ENCODE data around the gene NEK6. TPM values are rescaled to one million over a fixed set of nuclear protein-coding genes. Genes with fewer than 3 reads are reported as not detected.

Gene NEK6
- total and polyA plus RNA-seq, 9 of the 15 experiments (the other 6 are each of a cell fraction or from before 2014, with no cell fraction given): 3.1 to 19.0 (median 8.4) TPM

DNA sequence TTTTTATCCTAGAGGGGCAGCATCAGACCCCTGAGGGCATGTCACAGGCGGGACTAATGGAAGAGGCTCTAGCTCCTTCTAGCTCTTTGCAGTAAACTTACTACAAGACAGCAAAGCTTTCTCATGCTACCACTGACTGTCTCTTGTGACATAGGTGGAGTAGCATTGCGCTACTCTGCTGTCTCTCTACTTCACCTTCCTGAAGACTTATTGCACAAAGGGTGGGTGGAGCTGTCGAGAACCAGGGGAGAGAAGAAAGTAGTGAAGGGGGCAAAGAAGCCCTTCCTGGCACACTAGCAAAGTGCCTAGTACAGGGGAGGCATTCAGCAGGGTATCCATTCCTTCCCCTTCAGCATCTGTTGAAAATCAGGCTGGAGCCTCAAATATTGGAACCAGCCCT lies 36.1 kb upstream of the NEK6 start (continued):
- TF ChIP-seq, protein P1, sequence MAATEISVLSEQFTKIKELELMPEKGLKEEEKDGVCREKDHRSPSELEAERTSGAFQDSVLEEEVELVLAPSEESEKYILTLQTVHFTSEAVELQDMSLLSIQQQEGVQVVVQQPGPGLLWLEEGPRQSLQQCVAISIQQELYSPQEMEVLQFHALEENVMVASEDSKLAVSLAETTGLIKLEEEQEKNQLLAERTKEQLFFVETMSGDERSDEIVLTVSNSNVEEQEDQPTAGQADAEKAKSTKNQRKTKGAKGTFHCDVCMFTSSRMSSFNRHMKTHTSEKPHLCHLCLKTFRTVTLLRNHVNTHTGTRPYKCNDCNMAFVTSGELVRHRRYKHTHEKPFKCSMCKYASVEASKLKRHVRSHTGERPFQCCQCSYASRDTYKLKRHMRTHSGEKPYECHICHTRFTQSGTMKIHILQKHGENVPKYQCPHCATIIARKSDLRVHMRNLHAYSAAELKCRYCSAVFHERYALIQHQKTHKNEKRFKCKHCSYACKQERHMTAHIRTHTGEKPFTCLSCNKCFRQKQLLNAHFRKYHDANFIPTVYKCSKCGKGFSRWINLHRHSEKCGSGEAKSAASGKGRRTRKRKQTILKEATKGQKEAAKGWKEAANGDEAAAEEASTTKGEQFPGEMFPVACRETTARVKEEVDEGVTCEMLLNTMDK (IDR thresholded peaks at IDR 0.05; ENCODE audit: borderline replicate concordance, insufficient read depth, low read depth, low read length, poor library complexity, severe bottlenecking): no peak
- TF ChIP-seq ZNF431 (CRISPR knock-in tag; IDR thresholded peaks at IDR 0.05) (no peak), STAT5A (IDR thresholded peaks at IDR 0.05; ENCODE audit: borderline replicate concordance, low read length) (no peak)

DNA sequence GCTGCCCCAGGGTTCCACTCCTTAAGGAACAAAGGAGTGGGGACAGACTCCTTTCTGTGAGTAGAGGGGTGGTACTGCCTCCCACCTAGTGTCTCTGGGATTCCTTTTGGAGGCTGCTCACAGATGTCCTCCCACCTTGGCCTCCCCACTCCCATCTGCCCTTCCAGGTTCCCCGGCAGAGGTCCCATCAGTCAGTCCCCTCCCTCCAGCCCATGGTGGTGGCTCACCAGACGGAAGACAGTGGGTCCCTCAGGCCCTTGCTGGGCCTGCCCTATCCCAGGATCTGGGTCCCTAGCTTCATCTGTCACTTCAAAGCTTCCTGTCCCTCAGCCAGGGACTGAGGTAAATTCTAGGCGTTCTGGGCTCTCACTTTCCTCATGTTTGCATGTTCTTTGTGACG lies 35.6 kb upstream of the NEK6 start:
- no peaks in the 10 kb centered on the region for H3K9me1 ChIP-seq (ENCODE audit: control insufficient read depth, insufficient read depth, low read length)
- no peak for DNase-seq (ENCODE audit: extremely low read depth in 1 of 4, low spot score in 3 of 4)
- no peak overlapping the region for H3K9ac ChIP-seq (ENCODE audit: insufficient read depth in 1 of 2, low read depth in 2 of 2, low read length in 2 of 2)
- BruUV-seq (replicated peaks): no TSS peak
- no peak for FAIRE-seq
- in situ Hi-C loops (cut with MboI) (no loop called here), intact Hi-C loops (cut with micrococcal nuclease) (no loop called here)
- no peaks in the 10 kb centered on the region for H3K79me2 ChIP-seq (ENCODE audit: control insufficient read depth, insufficient read depth, low read length)
- no peaks in the 10 kb centered on the region; a peak in 3 of 5 replicates for H3K4me1 ChIP-seq (replicated peaks in 1 of 2; ENCODE audit: control insufficient read depth in 2 of 2, insufficient read depth in 2 of 2, low read length in 2 of 2)
- no peak overlapping the region for H2AFZ ChIP-seq (ENCODE audit: low read depth, low read length)
- ATAC-seq: no peak
- H3K27ac ChIP-seq (ENCODE audit: extremely low read depth, low read depth, low read length): no peak overlapping the region
- no peaks in the 10 kb centered on the region; the same call in 1 of the 2 replicates for H3K9me3 ChIP-seq (replicated peaks; ENCODE audit: control insufficient read depth, insufficient read depth, low read depth, low read length)
- 10% methylated on average over 4 of the region's 4 CpGs for WGBS (ENCODE audit: insufficient coverage, low coverage, missing lambda C conversion rate)
- H3K36me3 ChIP-seq (ENCODE audit: control insufficient read depth, insufficient read depth, low read length): no peaks in the 10 kb centered on the region
- ChIA-PET POLR2A (interaction anchor here (1.2 kb wide), 1 partner anchor 9 kb away, joined by 3 read pairs; no protein-coding TSS in a partner anchor), CTCF (ENCODE audit: low intra/inter-chr PET ratio) (no interaction called here)
- no peak overlapping the region for H3K4me2 ChIP-seq (ENCODE audit: insufficient read depth, low read length)
- 0 out of 2 replicates have a peak, but pooled peaks cover 2% of the 10 kb centered on the region for H4K20me1 ChIP-seq (replicated peaks; ENCODE audit: control insufficient read depth, insufficient read depth, low read length)
- H3K27me3 ChIP-seq (ENCODE audit: control insufficient read depth in 2 of 2, insufficient read depth in 2 of 2, low read length in 2 of 2): peaks cover 13 to 49% of the 10 kb centered on the region in 2 experiments; a peak in 4 of 5 replicates
- no peak overlapping the region for H3K4me3 ChIP-seq
- TF ChIP-seq, protein P2, sequence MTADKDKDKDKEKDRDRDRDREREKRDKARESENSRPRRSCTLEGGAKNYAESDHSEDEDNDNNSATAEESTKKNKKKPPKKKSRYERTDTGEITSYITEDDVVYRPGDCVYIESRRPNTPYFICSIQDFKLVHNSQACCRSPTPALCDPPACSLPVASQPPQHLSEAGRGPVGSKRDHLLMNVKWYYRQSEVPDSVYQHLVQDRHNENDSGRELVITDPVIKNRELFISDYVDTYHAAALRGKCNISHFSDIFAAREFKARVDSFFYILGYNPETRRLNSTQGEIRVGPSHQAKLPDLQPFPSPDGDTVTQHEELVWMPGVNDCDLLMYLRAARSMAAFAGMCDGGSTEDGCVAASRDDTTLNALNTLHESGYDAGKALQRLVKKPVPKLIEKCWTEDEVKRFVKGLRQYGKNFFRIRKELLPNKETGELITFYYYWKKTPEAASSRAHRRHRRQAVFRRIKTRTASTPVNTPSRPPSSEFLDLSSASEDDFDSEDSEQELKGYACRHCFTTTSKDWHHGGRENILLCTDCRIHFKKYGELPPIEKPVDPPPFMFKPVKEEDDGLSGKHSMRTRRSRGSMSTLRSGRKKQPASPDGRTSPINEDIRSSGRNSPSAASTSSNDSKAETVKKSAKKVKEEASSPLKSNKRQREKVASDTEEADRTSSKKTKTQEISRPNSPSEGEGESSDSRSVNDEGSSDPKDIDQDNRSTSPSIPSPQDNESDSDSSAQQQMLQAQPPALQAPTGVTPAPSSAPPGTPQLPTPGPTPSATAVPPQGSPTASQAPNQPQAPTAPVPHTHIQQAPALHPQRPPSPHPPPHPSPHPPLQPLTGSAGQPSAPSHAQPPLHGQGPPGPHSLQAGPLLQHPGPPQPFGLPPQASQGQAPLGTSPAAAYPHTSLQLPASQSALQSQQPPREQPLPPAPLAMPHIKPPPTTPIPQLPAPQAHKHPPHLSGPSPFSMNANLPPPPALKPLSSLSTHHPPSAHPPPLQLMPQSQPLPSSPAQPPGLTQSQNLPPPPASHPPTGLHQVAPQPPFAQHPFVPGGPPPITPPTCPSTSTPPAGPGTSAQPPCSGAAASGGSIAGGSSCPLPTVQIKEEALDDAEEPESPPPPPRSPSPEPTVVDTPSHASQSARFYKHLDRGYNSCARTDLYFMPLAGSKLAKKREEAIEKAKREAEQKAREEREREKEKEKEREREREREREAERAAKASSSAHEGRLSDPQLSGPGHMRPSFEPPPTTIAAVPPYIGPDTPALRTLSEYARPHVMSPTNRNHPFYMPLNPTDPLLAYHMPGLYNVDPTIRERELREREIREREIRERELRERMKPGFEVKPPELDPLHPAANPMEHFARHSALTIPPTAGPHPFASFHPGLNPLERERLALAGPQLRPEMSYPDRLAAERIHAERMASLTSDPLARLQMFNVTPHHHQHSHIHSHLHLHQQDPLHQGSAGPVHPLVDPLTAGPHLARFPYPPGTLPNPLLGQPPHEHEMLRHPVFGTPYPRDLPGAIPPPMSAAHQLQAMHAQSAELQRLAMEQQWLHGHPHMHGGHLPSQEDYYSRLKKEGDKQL (CRISPR knock-in tag; IDR thresholded peaks at IDR 0.05; ENCODE audit: borderline replicate concordance): no peak
- TF ChIP-seq KLF6 (CRISPR knock-in tag; IDR thresholded peaks at IDR 0.05; ENCODE audit: borderline replicate concordance): no peak
- no peak for TF ChIP-seq ZNF707 (CRISPR knock-in tag; conservative IDR thresholded peaks at IDR 0.05)
- TF ChIP-seq, protein P3, sequence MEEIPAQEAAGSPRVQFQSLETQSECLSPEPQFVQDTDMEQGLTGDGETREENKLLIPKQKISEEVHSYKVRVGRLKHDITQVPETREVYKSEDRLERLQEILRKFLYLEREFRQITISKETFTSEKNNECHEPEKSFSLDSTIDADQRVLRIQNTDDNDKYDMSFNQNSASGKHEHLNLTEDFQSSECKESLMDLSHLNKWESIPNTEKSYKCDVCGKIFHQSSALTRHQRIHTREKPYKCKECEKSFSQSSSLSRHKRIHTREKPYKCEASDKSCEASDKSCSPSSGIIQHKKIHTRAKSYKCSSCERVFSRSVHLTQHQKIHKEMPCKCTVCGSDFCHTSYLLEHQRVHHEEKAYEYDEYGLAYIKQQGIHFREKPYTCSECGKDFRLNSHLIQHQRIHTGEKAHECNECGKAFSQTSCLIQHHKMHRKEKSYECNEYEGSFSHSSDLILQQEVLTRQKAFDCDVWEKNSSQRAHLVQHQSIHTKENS (CRISPR knock-in tag; IDR thresholded peaks at IDR 0.05): no peak
- no peak for TF ChIP-seq ZNF184 (CRISPR knock-in tag; IDR thresholded peaks at IDR 0.05)
- no peak for TF ChIP-seq MCM2 (IDR thresholded peaks at IDR 0.05; ENCODE audit: low read depth)
- TF ChIP-seq SIX5 (IDR thresholded peaks at IDR 0.05; ENCODE audit: borderline replicate concordance in 1 of 2, insufficient read depth in 1 of 2, low read depth in 1 of 2, low read length in 2 of 2): no peak

Data from K562 (cell line).